ENCODE data around the gene CHN2.

DNA sequence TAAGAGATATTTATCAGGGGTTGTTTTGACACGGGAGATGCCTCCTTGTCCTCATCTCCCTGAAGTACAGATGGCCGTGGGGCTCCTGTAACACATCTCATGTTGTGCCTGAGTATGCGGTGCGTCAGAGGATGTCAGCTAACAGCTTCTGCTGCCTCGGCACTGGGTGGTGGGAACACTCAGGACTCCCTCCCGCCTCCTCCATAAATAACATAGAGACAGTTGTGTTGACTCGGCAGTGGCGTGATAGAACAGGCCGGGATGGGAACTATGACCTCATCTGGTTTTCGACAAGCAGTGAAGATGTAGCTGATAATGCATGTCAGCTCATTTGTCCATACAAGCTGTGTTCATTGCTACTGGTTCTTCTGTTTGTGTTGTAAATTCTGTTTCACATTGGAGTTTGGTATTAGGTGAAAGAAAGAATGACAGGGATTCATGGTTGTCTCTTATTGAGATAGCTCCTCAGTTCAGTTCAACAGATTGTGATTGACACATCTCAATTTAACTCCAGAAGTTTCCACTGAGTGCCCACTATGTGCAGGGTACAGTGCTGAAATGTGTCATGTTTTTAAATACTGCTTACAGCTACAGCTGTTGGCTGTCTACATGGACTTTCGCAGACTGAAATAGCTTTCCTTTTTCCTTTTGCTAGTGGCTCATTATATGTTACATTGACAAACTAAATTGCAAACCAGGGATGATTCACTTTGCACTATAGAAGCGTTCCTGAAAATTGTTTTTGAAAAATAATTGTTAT lies 87.4 kb downstream of the CHN2 start:
- TF ChIP-seq, protein P1, sequence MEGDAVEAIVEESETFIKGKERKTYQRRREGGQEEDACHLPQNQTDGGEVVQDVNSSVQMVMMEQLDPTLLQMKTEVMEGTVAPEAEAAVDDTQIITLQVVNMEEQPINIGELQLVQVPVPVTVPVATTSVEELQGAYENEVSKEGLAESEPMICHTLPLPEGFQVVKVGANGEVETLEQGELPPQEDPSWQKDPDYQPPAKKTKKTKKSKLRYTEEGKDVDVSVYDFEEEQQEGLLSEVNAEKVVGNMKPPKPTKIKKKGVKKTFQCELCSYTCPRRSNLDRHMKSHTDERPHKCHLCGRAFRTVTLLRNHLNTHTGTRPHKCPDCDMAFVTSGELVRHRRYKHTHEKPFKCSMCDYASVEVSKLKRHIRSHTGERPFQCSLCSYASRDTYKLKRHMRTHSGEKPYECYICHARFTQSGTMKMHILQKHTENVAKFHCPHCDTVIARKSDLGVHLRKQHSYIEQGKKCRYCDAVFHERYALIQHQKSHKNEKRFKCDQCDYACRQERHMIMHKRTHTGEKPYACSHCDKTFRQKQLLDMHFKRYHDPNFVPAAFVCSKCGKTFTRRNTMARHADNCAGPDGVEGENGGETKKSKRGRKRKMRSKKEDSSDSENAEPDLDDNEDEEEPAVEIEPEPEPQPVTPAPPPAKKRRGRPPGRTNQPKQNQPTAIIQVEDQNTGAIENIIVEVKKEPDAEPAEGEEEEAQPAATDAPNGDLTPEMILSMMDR (conservative IDR thresholded peaks at IDR 0.05) = no peak
- TF ChIP-seq EZH2 (IDR thresholded peaks at IDR 0.05; ENCODE audit: low read depth) = no peak

All from PC-9 (cell line).